Thoracic aorta (tissue), 2 donors: Measurements from ENCODE around the gene CPT1A. TPM values are rescaled to one million over a fixed set of nuclear protein-coding genes. Genes with fewer than 3 reads are reported as not detected.

ENCODE experiments used
- ATAC-seq: fragments of 150-250 bp; one replicate; pipeline ENCODE4 v1.8.0; 2017; ENCODE audit warnings: low read depth; ENCODE audit not compliant: insufficient number of reproducible peaks, low FRiP score
- DNase-seq: peaks from one replicate; pipeline ENCODE4 v3.0.0-alpha.2; 2020; ENCODE audit warnings: low spot score
- H3K27ac ChIP-seq, 2 donors: fragments of 200-600 bp; sonication (generic); 1 replicate in 1 of 2; 2 replicates in 1 of 2; pipeline ENCODE4 v1.5.1; 2016; ENCODE audit warnings: mild to moderate bottlenecking in 2 of 2, moderate library complexity in 2 of 2
- H3K27me3 ChIP-seq: fragments of 200-600 bp; sonication (generic); replicated peaks from 2 replicates; pipeline ENCODE4 v1.6.0; 2016; ENCODE audit warnings: mild to moderate bottlenecking; ENCODE audit not compliant: insufficient read depth
- H3K36me3 ChIP-seq: fragments of 200-600 bp; sonication (generic); one replicate; pipeline ENCODE4 v1.5.1; 2016
- H3K4me1 ChIP-seq, 2 donors: fragments of 200-600 bp; sonication (generic); 1 replicate in 1 of 2; 2 replicates in 1 of 2; pipeline versions ENCODE4 v1.5.1 to v1.6.0; 2016; ENCODE audit warnings: low read depth in 2 of 2, mild to moderate bottlenecking in 1 of 2; ENCODE audit not compliant: control insufficient read depth in 1 of 2
- H3K4me3 ChIP-seq: fragments of 200-600 bp; sonication (generic); 2 replicates; pipeline ENCODE4 v1.5.1; 2016; ENCODE audit warnings: mild to moderate bottlenecking
- H3K9me3 ChIP-seq: fragments of 200-600 bp; sonication (generic); 2 replicates; pipeline ENCODE4 v1.5.1; 2016
- CTCF ChIP-seq: fragments of 200-600 bp; sonication (generic); IDR thresholded peaks from one replicate; pipeline ENCODE4 v1.5.1; 2019; ENCODE audit warnings: antibody characterized with exemption
- total RNA-seq, 2 donors: library from RNA; depleted of rRNA; stranded (reverse); fragments of >200 nt; gene quantifications; one replicate each; pipeline versions ENCODE4 v1.1.0 to v1.2.3, GENCODE V29; 2016

Gene CPT1A
- total RNA-seq, 2 donors from 2014 or later = 61.1 to 75.3 TPM

- DNase-seq (no peak), ATAC-seq (no peak)
- Histone ChIP-seq H3K36me3 (no peaks in the 10 kb centered on the region), H3K27me3 (no peaks in the 10 kb centered on the region), H3K4me3 (no peak overlapping the region), H3K4me1 (no peaks in the 10 kb centered on the region), H3K27ac (no peak overlapping the region), H3K9me3 (no peaks in the 10 kb centered on the region)
- TF ChIP-seq CTCF = no peak
Observed at GRCh38 chr11:68727783-68728182, 113.9 kb downstream of the CPT1A start.

- ATAC-seq (no peak), DNase-seq (no peak)
- Histone ChIP-seq H3K27me3 (no peaks in the 10 kb centered on the region), H3K27ac (no peak overlapping the region), H3K36me3 (no peaks in the 10 kb centered on the region), H3K9me3 (peaks cover 3% of the 10 kb centered on the region), H3K4me1 (no peaks in the 10 kb centered on the region), H3K4me3 (no peak overlapping the region)
- TF ChIP-seq CTCF = no peak
Observed at GRCh38 chr11:68724293-68724692, 117.4 kb downstream of the CPT1A start.

- no peak for TF ChIP-seq CTCF
- Histone ChIP-seq H3K4me1 (no peaks in the 10 kb centered on the region), H3K4me3 (no peak overlapping the region), H3K9me3 (peaks cover 3% of the 10 kb centered on the region), H3K27me3 (no peaks in the 10 kb centered on the region), H3K36me3 (no peaks in the 10 kb centered on the region), H3K27ac (no peak overlapping the region)
- DNase-seq (no peak), ATAC-seq (no peak)
Observed at GRCh38 chr11:68722143-68722542, 119.6 kb downstream of the CPT1A start.

- Histone ChIP-seq H3K36me3 (no peaks in the 10 kb centered on the region), H3K27ac (no peak overlapping the region), H3K9me3 (peaks cover 3% of the 10 kb centered on the region), H3K4me1 (no peaks in the 10 kb centered on the region), H3K4me3 (no peak overlapping the region), H3K27me3 (no peaks in the 10 kb centered on the region)
- DNase-seq (no peak), ATAC-seq (no peak)
- no peak for TF ChIP-seq CTCF
Observed at GRCh38 chr11:68721075-68721474, 120.6 kb downstream of the CPT1A start.

- H3K27ac ChIP-seq = no peak overlapping the region
- H3K27me3 ChIP-seq = no peaks in the 10 kb centered on the region
- no peaks in the 10 kb centered on the region for H3K4me1 ChIP-seq
- no peak for TF ChIP-seq CTCF
- peaks cover 3% of the 10 kb centered on the region for H3K9me3 ChIP-seq
- ATAC-seq = no peak
- no peaks in the 10 kb centered on the region for H3K36me3 ChIP-seq
- no peak overlapping the region for H3K4me3 ChIP-seq
- no peak for DNase-seq
Observed at GRCh38 chr11:68715456-68716122, 126.1 kb downstream of the CPT1A start.
